MV-4-11 (cell line): ENCODE data around the gene TMIGD3.

Experiments used
- DNase-seq: peaks from one replicate; lab custom pipeline; 2025; lab: John Stamatoyannopoulos, UW

The TMIGD3 gene

DNA sequence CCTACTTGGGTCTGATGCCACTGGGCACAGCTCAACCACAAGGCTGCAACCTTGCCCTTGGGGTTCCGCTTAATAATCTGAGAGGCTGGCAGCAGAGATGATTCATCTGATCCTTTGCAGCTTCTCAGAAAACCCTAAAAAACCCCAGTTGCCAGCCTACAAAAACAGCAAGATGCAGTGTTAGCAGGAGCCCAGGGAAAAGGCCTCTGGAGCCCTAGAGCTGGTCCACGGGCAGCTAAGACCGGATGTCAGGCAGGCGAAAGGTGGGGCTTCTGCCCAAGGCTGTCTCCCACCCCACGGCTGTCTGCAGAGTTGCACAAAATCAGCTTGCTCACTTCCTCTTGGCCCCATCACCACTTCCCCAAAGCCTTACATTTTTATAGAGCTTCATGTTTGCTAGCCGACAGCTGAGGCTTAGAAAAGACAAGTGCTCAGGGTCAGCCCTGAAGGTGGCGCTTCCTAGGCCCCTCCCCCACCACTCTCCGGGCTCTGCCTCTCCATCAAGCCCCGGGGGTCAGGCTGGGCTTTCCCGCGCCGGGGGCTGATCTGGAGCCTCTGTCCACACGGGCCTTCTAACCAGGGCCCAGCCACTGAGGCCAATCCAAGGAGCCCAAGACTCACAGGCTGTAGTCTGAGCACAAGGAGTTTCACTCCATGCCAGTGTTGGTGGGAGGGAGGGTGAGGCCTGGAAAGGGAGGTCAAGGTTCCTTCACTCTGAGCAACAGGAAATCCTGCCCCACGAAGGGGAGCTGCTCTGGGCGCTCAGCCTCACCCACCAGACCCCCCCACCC, 4.2 kb upstream of the TMIGD3 start:
- DNase-seq = peak; percentile 99

DNA sequence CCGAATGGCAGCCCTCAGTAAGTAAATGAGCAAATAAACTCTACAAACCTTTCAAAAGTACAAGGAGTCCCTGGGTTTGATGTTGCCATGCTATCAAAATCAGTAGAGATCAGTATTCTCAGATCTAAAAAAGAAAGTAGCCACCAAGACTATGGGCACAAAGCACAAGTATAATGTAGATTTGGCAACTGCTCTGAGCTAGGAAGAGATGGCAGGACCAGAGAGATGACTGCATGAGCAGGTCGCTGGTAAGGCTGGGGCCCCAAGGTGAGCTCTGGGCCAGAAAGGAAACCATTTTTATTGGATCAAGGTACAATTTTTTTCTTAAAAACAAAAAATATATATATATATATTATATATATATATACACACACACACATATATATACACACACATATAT, 3.1 kb upstream of the TMIGD3 start:
- no peak for DNase-seq

DNA sequence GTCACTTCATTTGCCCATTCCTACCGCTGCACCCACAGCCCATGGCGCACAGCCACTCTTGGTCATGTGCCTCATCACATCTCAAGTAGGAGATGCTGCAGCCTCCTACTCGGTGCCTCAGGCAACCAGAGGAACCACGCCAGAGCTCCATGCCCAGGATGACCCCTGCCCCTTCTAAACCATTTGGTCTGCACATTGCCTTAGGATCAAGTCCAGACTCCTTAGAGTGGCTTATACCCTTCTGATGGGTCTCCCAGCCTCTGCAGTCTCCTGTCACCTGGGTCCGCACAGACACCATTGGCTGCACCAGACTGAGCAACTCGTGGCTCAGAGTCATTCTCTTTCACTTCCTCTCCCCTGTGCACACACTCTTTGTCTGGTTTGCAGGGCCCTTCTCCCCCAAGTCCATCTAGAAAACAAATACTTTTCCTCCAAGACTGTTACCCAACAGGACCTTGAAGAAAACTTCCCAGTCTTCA, 2.2 kb upstream of the TMIGD3 start:
- peak; percentile 87 for DNase-seq

DNA sequence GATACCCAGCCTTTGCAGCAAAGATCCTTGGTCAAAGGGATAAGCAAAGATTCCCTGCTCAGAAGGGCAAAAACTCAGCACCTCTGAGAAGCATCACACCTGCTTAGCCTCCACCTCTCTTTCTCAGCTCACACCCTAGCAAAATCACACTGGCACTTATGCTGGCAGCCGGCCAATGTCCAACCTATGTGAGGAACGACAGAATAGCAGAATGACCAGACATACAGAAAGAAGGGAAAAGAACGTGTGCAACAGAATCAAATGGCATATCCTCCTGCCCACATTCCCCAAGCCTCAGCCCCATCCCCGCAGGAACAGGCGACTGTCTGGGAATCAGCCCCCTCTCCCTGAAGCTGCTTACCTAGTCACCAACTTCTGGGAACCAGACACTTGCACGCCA, 664 bp upstream of the TMIGD3 start:
- no peak for DNase-seq

DNA sequence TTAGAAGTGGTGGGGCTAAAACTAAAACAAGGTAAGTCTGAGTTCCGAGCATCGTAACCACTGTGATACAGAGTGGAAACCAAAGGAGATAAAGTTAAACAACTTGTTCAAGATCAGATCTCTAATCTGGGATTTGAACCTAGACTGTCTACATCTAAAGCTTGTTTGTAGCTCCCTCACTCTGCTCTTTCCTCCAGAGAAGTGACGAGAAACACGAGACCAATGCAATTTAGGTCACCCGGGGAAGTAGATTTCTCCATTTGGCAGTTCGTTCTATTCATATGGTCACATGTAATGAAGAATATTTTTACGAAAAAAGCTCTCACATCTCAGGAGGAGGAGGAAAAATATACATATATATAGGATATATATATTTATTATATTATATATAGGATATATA, 1.8 kb downstream of the TMIGD3 start:
- DNase-seq = no peak

DNA sequence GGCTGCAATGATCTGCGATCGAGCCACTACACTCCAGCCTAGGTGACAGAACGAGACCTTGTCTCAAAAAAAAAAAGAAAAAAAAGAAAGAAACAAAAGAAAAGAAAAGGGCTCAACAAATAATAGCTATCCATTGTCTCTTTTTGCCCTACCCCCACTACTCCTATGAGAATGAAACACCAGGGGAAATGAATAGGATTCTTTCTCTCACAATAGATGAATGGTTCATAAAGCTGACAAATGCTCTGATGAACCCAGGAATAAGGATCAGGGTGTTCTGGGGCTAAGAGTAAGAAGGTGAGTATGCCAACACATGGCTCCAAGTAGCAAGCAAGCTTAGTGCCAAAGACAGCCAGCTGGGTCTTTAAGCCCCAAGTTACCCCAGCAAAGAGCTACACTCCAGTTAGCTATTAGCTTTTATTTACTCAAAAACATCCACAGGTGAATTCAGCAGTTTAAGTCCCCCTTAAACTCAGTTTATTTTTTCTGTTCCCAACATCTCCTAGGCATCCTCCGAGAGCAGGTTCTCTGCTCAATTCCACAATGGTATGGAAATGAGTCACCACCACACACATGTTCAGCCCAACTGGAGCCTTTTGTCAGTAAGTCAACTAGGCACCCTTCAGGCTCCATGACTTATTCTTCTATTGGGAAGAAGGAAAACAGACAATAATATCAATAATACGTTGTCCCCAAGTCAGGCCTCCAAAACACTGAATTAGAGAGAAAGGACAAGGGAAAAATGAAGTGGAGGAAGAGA, 4.2 kb downstream of the TMIGD3 start:
- DNase-seq = no peak

DNA sequence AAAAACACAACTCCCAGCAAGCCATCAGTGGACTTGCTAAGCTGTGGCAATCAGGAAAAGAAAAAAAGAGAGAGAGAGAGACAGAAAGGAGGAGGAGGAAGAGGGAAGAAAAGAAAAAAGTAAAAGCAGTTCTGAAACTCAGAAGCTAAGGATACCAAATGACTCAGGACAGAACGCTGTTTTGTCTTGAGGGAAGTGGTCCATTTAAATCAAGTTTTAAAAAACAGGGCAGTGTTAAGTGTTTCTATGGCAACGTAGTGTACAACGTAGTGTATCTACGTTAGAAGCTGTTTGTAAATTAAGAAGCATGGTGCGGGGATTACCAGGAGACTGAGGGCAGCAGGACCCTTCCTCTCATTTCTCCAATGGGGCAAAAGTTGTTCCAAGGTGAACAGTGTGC, 5.8 kb downstream of the TMIGD3 start:
- peak; percentile 91 for DNase-seq

DNA sequence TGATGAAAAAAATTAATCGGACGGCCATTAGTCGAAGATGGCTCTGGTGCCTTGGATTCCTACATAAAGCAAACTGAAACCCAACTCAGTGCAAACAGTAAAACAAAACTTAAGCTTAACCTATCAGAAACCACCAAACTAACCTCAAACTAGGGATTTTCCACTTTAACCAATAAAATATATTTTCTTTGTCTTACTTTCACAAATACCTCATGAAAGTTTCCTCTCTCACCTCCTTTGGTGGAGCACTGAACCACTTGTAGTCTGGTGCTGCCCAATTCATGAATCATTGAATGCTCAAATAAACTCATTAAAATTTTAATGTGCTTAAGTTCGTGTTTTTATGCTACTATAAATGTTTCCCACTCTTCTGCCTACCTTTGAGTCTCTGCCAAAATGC, 7.0 kb downstream of the TMIGD3 start:
- DNase-seq = no peak

DNA sequence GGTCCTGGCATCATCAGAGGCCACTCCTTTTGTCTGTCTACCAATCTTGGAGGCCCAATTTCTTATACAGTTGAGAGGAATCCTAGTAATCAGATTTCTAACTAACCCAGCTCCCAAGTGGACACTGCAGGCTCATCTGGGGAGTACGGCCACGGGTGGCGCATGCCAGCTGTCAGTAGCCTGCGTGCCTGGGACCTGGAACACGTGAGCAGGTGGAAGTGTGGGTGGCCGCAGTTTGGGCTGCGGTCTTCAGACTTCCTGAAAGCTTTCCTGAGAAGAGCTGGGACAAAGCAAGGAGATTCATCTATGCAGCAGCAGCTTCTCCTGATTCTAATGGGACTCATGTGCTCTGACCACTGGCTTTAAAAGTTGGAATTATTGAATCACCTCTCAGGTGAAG, 12.4 kb downstream of the TMIGD3 start:
- no peak for DNase-seq

DNA sequence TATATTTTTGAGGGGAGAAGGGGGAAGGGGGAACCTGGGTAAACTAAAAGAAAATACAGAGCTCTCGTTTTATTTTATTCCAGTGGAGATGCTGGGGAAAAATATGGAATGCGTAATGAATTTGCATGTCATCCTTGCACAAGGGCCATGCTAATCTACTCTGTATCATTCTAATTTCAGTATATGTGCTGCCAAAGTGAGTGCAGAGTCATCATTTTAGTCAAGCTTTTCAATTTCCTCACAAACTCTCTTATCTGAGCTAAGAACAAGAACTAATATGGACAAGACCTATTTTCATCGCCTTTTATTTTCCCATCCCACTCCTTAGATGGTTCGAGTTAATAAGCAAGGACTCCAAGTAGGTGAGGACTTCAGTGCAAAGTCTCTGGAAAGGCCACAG, 13.2 kb downstream of the TMIGD3 start:
- DNase-seq = no peak

DNA sequence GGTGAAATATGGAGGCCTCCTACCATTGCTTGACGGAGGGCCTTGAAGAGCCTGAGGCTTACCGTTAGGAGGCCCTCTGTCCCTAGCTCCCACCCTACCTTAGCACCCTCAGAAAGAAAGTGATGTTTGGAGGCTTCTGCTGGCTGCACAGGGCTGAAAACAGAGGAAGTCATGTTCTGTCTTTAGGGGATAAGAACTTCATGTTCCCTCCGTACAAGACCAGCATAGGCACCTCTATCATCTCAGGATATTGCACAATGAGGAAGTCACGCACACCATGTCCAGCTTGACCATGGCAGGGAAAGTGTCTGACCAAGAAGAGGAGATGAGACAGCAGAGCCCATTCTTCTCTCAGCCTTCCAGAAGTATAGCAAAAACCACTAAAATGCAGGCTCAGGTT, 13.8 kb downstream of the TMIGD3 start:
- DNase-seq = peak; percentile 65

DNA sequence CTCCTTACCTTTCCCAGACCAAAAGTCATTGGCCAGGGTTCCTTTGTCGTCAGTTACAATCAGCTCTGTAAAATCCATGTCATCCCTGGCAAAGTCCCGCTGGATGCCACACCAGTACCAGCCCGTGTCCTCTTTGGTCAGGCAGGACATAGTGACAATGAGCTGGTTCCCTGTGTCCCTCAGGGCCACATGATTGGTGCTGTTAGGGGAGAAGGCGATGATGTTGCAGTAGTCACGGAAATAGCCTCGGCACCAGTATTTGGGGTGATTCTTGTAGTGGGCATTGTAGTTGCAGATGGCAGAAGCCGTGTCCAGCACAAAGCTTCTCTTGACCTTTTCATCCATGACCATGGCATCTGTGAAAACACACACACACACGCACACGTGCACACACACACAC, 14.8 kb downstream of the TMIGD3 start:
- no peak for DNase-seq

DNA sequence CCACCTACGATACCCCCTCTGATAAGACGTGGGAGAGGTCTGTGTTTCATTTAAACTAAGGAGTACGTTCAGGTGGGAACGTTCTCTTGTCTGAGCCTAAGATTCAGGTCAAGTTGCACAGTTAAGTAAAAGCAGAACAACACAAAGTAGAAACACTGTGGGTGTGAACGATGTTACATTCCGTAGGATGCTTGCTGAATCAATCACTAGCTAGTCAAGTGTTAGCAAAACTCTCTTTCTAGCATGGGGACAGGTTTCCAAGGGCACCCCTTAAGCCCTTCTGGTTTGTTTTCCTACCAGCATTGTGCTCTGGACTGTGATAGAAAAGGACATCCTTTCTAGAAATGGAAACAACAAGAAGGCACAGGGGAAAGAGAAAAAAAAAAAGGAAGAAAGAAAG, 16.3 kb downstream of the TMIGD3 start:
- DNase-seq = no peak

DNA sequence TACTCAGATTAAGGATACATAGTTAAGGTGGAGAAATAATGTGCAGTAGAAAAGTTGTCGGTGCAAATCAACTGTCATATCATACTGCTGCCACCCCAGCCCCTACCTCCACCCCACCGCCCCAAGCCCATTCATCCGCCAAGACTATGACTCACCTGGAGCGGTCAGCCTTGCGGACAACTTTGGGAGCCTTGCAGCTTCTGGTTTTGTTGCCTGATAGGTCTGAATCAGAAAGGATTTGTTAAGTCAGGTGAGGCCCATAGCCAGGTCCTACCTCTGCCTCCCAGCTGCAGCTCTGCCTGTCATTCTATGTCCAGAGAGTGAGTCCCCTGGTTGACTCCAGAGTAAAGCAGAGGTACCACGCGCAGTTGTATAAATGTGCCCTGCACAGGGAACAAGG, 17.0 kb downstream of the TMIGD3 start:
- DNase-seq = no peak

DNA sequence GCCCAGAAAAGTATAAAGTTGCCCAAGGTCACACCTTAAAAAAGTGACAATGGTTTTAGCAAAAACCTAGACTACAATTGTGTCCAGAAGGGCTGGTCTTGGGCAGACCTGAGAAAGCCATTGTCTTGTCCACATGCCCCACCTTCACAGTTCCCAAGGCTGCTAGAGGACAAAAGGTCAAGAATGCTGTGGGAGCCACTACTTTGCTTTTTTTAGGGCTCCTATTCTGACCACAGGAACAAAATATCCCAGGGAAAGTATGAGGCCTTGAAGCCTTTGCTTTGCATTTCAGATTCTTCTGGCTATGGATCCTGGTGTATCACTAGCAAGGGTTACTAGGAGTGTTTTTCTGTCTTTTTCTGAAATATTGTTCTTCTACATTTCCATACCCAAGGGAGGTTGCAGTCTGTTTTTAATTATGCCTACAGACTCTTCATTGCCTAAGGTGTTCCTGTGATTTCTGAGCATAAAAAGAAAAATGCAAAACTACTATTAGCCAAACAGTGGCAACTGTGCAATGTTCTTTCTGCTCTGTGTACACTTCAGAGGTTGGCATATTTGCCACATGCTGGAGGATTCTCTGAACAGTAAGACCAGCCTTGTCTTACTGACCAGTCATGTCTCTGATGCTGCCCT, 18.9 kb downstream of the TMIGD3 start:
- no peak for DNase-seq

DNA sequence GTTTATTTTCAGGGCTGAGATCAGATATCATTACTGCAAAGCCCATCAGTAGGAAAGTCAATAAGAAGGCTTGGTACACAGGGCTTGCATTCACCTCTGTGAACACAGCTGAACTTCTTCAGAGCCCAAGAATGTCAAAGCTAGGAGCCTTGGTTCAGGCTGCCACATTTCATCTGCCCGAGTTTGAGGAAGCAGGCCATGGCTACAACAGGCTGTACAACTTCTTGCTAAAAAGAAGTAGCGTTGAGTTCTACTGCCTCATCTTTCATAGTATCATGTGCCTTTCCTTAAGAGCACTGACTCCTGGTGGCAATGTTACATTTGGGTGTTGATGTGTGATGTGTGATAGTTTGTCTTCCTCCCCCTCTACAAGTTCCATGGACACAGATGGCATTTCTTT, 19.6 kb downstream of the TMIGD3 start:
- peak; percentile 34 for DNase-seq

DNA sequence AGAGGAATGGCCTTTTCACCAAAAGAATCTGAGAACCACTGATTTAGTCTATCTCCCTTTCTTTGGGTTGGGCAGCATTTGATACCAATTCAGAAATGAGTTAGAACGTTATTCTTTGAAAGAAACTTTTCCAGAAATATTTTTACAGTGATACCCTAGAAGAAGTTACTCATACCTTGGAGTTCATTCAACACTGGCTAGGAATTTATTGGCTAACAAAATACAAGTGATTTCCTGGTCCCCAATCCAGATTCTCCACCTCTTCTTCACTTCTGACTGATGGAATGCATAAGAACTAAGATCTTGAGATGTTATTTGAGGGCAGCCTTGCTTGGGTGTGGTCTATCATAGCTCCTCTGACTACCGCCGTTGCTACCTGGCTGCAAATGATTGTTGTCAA, 20.3 kb downstream of the TMIGD3 start:
- DNase-seq = no peak

DNA sequence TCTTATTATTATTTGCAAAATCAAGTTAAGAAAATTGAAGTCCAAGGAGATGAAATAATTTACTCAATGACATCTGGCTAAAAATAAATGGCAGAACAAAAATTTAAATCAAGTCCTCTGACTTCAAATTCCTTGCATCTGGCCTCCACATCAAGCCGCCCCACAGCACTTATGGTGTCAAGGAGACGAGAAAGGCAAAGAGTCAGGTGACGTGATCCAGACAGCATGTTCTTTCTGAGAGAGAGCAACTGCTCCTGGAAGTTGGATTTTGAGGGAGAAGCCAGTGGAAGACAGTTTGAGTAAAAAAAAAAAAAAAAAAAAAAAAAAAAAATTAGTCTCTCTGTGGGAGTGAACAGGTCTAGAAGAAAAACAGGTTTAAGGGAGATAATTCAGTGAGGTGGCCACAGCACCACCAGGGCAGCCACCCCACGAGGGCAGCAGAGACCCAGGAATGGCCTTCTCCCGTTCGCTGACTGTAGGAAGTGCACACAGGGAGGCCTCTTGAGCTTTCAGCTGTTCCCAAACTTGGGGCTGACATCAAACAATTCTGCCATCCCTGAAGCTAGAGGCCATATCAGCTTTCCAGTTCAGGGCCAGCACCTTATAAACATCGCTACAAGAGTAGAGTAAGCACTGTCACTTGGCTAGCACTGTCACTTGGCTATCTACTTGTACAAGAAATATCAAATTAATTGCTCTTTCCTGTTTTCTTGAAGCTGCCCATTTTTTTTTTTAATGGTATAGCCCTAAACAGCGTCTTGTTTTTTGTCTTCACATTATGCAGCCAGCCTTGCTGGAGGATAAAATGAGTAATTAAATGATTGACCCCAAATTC, 21.8 kb downstream of the TMIGD3 start:
- peak; percentile 71 for DNase-seq

DNA sequence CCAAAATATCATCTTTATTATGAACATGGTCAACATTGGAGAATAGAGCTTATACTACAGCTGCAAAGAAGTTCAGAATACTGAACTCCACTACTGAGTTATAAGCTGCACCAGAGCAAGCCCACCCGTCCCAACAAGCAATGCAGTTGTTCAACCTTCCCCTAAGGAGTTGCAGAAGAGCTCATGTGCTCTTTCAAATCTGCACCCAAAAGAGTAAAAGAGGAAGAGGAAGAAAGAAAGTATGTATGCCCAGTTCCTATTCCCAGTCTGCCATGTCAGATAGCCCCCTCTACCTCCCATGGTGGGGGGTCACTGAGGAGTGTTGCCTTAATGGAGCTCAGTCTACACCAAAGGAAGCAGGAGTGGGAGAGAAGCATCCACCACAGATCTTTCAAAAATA, 22.8 kb downstream of the TMIGD3 start:
- DNase-seq = peak; percentile 68

DNA sequence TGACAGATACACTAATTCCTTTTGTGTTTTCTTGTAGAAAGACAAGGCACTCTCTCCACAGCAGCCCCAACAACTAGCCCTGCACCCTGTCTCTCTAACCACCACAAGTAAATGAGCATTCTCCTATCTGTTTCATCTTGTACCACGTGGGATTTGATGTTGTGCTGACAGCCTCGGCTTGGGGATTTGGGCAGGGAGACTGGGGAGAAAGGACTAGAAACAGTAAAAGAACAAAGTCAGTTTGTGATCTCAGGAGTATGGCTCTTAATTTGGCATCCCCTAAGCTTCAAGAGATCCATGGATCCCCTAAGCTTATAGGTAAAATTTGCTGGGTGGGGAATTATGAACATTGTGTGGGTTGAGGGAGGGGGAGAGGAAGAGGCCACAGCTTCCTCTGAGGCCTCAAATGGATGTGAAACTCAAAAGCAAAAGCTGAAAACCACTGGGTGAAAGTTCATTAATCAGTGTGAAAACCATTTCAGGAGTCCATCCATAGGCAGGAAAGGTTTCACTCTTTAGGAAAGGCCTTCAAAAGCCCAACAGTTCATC, 26.6 kb downstream of the TMIGD3 start:
- peak; percentile 76 for DNase-seq

DNA sequence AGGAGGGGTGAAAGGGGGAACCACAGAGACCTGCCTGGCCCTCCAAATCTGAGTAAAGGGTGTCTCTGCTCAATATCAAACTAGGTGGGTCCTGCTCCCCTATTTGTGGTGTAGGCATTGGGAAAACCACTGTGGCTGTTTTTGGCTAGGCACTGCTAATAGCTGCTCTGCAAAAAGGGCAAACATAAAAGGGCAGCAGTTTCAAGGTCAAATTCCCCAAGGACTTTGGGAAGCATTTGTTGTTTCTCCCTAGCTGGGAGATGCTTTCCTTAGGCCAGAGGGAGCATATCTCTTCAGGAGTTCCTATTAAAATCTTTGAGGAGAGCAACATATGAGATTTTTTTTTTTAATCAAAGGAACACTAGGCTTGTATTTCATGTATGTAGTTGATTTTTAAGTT, 27.2 kb downstream of the TMIGD3 start:
- no peak for DNase-seq

DNA sequence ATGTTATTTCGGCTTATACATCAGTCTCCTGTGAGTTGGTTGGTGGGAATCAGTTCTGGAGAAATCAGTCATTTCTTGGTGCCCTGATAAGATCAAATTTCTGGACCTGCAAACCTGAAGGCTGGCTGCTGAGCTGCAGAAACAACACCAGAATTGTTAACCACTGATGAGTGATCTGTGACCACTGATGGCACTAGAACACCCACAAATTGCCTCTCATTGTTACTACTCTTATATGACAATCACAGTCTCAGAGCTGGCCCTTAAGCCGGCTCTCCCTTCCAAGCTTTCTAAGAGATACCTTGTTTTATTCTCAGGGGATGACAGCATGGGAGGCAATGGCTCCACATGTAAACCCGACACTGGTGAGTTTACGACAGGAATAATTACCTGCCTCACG, 27.7 kb downstream of the TMIGD3 start:
- no peak for DNase-seq
